DMS79 (cell line): ENCODE results near the gene RNF10.
"Not testable (repeated sequence)": the region's sequence is repeated elsewhere in the genome, so short reads cannot be mapped to it uniquely, and the experiment has no call there.

Experiments
- DNase-seq: peaks from one replicate; lab custom pipeline; 2025; lab: John Stamatoyannopoulos, UW

The RNF10 gene

GRCh38 chr12:120580787-120581723 lies 46.9 kb downstream of the RNF10 start, which contains the start of gene POP5:
TSS of gene POP5 (minus strand) at chr12:120581402. CDS start at chr12:120581362, 40 bp downstream.
- peak; percentile 97 for DNase-seq

- no peak for DNase-seq
Observed at GRCh38 chr12:120581998-120582397, 47.8 kb downstream of the RNF10 start.

- DNase-seq = peak; percentile 41
Observed at GRCh38 chr12:120583478-120584030, 49.4 kb downstream of the RNF10 start.

- DNase-seq = no peak
Observed at GRCh38 chr12:120584343-120585149, 50.4 kb downstream of the RNF10 start.

- no peak for DNase-seq
Observed at GRCh38 chr12:120586206-120586605, 52.0 kb downstream of the RNF10 start.

- no peak for DNase-seq
Observed at GRCh38 chr12:120586860-120587259, 52.7 kb downstream of the RNF10 start.

GRCh38 chr12:120588371-120588770 lies 54.2 kb downstream of the RNF10 start:
- no peak for DNase-seq

- DNase-seq = no peak
Observed at GRCh38 chr12:120588948-120589930, 55.1 kb downstream of the RNF10 start.

- DNase-seq = no peak
Observed at GRCh38 chr12:120590741-120591407, 56.7 kb downstream of the RNF10 start.

GRCh38 chr12:120592121-120593049 lies 58.2 kb downstream of the RNF10 start:
- no peak for DNase-seq

- DNase-seq = no peak
Observed at GRCh38 chr12:120596901-120597300, 62.7 kb downstream of the RNF10 start.

- DNase-seq = no peak
Observed at GRCh38 chr12:120597861-120598260, 63.7 kb downstream of the RNF10 start.

GRCh38 chr12:120598674-120599463 lies 64.7 kb downstream of the RNF10 start:
- no peak for DNase-seq

GRCh38 chr12:120599672-120600552 lies 65.8 kb downstream of the RNF10 start:
- no peak for DNase-seq

- not testable (repeated sequence) for DNase-seq
Observed at GRCh38 chr12:120602416-120602815, 68.3 kb downstream of the RNF10 start.

GRCh38 chr12:120610560-120610959 lies 76.4 kb downstream of the RNF10 start:
- DNase-seq = no peak

GRCh38 chr12:120611534-120611933 lies 77.4 kb downstream of the RNF10 start:
- not testable (repeated sequence) for DNase-seq

- DNase-seq = no peak
Observed at GRCh38 chr12:120614848-120615247, 80.7 kb downstream of the RNF10 start.
